ENCODE results near the gene NAPG.

GRCh38 chr18:10571537-10571936, 45.7 kb downstream of the NAPG start:
- TF ChIP-seq TAF1 (IDR thresholded peaks at IDR 0.05; ENCODE audit: low read depth, low read length): no peak
- no peak for TF ChIP-seq PAX5 (IDR thresholded peaks at IDR 0.05; ENCODE audit: insufficient read depth, low read length, severe bottlenecking)
- no peak for TF ChIP-seq POLR2AphosphoS5 (IDR thresholded peaks at IDR 0.05; ENCODE audit: low read depth, low read length)
- no peak for TF ChIP-seq POLR2A (IDR thresholded peaks at IDR 0.05; ENCODE audit: low read depth, low read length)
